Mesodermal cell (in vitro differentiated cells): ENCODE results near the gene TOX2.

Experiments
- H3K27ac ChIP-seq: 2 replicates; pipeline ENCODE4 v1.7.0; 2013; ENCODE audit warnings: mild to moderate bottlenecking, low read depth, low read length, moderate library complexity; ENCODE audit not compliant: severe bottlenecking
- H3K36me3 ChIP-seq: 2 replicates; pipeline ENCODE4 v1.7.1; 2013; ENCODE audit warnings: mild to moderate bottlenecking, low read length, moderate library complexity; ENCODE audit not compliant: control insufficient read depth, insufficient read depth
- H3K4me1 ChIP-seq: one replicate; pipeline ENCODE4 v1.7.1; 2013; ENCODE audit warnings: mild to moderate bottlenecking, low read length; ENCODE audit not compliant: insufficient read depth, control insufficient read depth, poor library complexity, severe bottlenecking
- H3K4me3 ChIP-seq: 2 replicates; pipeline ENCODE4 v1.7.0; 2013; ENCODE audit warnings: low read length, control low read depth, mild to moderate bottlenecking; ENCODE audit not compliant: insufficient read depth, poor library complexity, severe bottlenecking; ENCODE audit errors: extremely low read depth
- H3K9me3 ChIP-seq: 2 replicates; pipeline ENCODE4 v1.7.1; 2013; ENCODE audit warnings: mild to moderate bottlenecking, low read length, moderate library complexity; ENCODE audit not compliant: control insufficient read depth
- WGBS, 2 experiments: methylation state at CpG; one replicate each; pipeline ENCODE4 v1.1.5; 2013; ENCODE audit warnings: missing lambda C conversion rate in 2 of 2; ENCODE audit not compliant: insufficient coverage in 2 of 2; 5-methylcytosine and 5-hydroxymethylcytosine counted together

The TOX2 gene

DNA sequence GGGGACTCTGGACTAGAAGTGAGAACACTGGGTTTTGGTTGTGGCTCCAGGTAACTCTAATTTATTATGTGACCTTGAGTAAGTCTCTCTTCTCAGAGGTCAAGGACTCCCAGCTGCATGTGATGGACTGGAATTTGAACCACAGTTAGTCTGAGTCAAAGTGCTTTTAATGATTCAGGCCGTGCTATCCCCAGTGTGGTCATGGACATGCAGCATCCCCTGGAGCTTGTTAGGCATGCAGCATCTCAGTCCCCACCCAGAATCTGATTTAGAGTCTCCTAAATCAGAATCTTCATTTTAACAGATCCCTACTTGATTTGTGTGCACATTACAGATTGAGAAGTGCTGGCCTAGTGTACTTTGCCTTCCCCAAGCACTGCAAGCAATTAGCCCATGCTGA is 74.2 kb downstream of the TOX2 start:
- Histone ChIP-seq H3K36me3 (no peaks in the 10 kb centered on the region), H3K4me1 (peaks cover 6% of the 10 kb centered on the region), H3K9me3 (no peaks in the 10 kb centered on the region), H3K27ac (no peak overlapping the region), H3K4me3 (no peak overlapping the region)
- WGBS, 2 experiments = 94% methylated on average over 1 of the region's 1 CpG; no CpG with 5 or more reads in 1 of the 2 experiments

GRCh38 chr20:43991261-43991660 is 76.6 kb downstream of the TOX2 start:
- Histone ChIP-seq H3K4me1 (peaks cover 4% of the 10 kb centered on the region), H3K27ac (no peak overlapping the region), H3K9me3 (no peaks in the 10 kb centered on the region), H3K4me3 (no peak overlapping the region), H3K36me3 (no peaks in the 10 kb centered on the region)
- WGBS, 2 experiments = 95 to 96% methylated on average over 2 to 3 of the region's 5 CpGs

- WGBS, 2 experiments = 89 to 92% methylated on average over 10 to 11 of the region's 11 CpGs
Observed at GRCh38 chr20:43991982-43992381, 77.3 kb downstream of the TOX2 start.

GRCh38 chr20:43992885-43993284 is 78.2 kb downstream of the TOX2 start:
- no peaks in the 10 kb centered on the region for H3K9me3 ChIP-seq
- peaks cover 4% of the 10 kb centered on the region for H3K4me1 ChIP-seq
- no peaks in the 10 kb centered on the region for H3K36me3 ChIP-seq
- WGBS, 2 experiments = 97 to 98% methylated on average over 8 of the region's 10 CpGs
- no peak overlapping the region for H3K4me3 ChIP-seq
- no peak overlapping the region for H3K27ac ChIP-seq

More at GRCh38 chr20:43991982-43992381, 77.3 kb downstream of the TOX2 start:
- H3K27ac ChIP-seq = no peak overlapping the region
- H3K36me3 ChIP-seq = no peaks in the 10 kb centered on the region
- H3K4me3 ChIP-seq = no peak overlapping the region
- no peaks in the 10 kb centered on the region for H3K9me3 ChIP-seq
- peaks cover 4% of the 10 kb centered on the region for H3K4me1 ChIP-seq

GRCh38 chr20:43993560-43993959 is 78.9 kb downstream of the TOX2 start:
- WGBS, 2 experiments = 93 to 97% methylated on average over 3 to 4 of the region's 4 CpGs
- Histone ChIP-seq H3K9me3 (no peaks in the 10 kb centered on the region), H3K4me3 (no peak overlapping the region)

DNA sequence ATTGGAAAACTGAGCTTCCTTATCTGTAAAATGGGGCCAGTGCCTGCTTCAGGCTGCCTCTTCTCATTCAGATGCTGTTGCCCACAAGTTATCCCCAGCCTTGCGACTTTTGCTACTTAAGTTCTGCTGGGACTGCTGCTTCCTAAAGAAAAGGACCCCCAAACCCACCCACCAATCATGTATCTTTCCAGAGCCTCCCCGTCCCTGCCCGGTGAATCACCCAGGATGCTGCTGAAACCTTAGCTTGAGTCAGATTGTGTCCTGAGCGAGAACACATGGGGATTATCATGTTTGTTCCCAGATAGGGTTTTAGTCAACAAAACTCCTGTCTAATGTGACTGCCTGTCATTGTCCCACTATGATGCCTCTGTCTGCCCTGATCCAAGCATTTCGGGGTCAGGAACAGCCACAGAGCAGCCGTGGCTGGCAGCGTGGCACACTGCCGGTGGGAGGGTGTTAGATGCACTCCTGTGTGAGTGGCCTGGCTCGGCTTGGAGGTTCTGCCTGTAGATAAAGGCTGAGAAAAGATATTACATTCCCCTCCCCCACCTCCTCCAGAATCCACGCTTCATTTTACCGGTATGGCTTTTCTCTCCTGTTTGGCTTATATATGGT is 79.9 kb downstream of the TOX2 start:
- H3K27ac ChIP-seq = no peak overlapping the region
- WGBS, 2 experiments = 96 to 98% methylated on average over 3 to 6 of the region's 11 CpGs
- H3K9me3 ChIP-seq = no peaks in the 10 kb centered on the region
- no peak overlapping the region for H3K4me3 ChIP-seq
- H3K4me1 ChIP-seq = peaks cover 4% of the 10 kb centered on the region
- no peaks in the 10 kb centered on the region for H3K36me3 ChIP-seq

More at GRCh38 chr20:43993560-43993959, 78.9 kb downstream of the TOX2 start:
- Histone ChIP-seq H3K36me3 (no peaks in the 10 kb centered on the region), H3K27ac (no peak overlapping the region), H3K4me1 (peaks cover 4% of the 10 kb centered on the region)

DNA sequence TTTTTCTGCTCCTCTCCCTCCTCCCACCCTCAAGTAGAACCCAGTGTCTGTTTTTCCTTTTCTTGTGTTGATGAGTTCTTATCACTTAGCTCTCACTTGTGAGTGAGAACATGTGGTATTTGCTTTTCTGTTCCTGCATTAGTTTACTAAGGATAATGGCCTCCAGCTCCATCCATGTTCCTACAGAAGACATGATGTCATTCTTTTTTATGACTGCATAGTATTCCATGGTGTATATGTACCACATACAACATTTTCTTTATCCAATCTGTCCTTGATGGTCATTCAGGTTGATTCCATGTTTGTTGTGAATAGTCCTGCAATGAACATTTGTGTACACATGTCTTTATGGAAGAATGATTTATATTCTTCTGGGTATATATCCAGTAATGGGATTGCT is 81.0 kb downstream of the TOX2 start:
- Histone ChIP-seq H3K4me3 (no peak overlapping the region), H3K4me1 (peaks cover 4% of the 10 kb centered on the region), H3K27ac (no peak overlapping the region), H3K9me3 (no peaks in the 10 kb centered on the region), H3K36me3 (no peaks in the 10 kb centered on the region)

DNA sequence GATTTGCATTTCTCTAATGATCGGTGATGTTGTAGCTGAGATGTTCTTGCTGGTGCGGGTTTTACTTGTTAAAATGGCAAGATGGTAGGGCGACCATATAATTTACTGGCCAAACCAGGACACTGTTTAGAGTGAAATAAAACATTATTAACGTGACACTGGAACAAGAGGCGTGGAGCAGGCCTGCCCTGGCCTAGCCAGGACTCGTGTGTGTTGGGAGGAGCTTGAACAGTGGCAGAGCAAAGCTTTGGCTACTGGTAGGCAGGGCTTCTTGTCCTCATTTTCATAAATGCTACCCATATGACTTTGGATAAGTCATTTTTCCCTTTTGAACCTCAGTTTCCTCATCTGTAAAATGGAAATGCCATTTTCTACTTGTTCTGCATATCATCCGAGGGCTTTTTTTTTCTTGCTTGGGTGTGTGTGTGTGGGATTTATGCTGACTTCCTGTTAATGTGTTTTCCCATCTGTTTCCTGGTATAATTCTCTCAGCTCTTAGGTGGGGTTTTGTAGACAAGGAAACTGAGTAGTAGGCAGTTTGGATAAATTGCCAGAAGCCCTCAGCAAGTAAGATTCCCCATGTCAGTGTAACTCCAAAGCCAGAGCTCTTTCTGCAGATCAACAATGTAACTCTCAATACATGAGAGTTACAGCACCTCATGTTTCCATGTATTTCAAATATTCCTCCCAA is 81.7 kb downstream of the TOX2 start:
- Histone ChIP-seq H3K9me3 (no peaks in the 10 kb centered on the region), H3K36me3 (no peaks in the 10 kb centered on the region), H3K4me1 (peaks cover 4% of the 10 kb centered on the region), H3K4me3 (no peak overlapping the region), H3K27ac (no peak overlapping the region)
- 78 to 89% methylated on average over 5 to 6 of the region's 7 CpGs for WGBS, 2 experiments

- 79 to 86% methylated on average over 4 of the region's 4 CpGs for WGBS, 2 experiments
- no peaks in the 10 kb centered on the region for H3K9me3 ChIP-seq
- no peak overlapping the region for H3K4me3 ChIP-seq
- H3K4me1 ChIP-seq = peaks cover 4% of the 10 kb centered on the region
- no peaks in the 10 kb centered on the region for H3K36me3 ChIP-seq
- H3K27ac ChIP-seq = no peak overlapping the region
Observed at GRCh38 chr20:43999848-44000247, 85.2 kb downstream of the TOX2 start.

DNA sequence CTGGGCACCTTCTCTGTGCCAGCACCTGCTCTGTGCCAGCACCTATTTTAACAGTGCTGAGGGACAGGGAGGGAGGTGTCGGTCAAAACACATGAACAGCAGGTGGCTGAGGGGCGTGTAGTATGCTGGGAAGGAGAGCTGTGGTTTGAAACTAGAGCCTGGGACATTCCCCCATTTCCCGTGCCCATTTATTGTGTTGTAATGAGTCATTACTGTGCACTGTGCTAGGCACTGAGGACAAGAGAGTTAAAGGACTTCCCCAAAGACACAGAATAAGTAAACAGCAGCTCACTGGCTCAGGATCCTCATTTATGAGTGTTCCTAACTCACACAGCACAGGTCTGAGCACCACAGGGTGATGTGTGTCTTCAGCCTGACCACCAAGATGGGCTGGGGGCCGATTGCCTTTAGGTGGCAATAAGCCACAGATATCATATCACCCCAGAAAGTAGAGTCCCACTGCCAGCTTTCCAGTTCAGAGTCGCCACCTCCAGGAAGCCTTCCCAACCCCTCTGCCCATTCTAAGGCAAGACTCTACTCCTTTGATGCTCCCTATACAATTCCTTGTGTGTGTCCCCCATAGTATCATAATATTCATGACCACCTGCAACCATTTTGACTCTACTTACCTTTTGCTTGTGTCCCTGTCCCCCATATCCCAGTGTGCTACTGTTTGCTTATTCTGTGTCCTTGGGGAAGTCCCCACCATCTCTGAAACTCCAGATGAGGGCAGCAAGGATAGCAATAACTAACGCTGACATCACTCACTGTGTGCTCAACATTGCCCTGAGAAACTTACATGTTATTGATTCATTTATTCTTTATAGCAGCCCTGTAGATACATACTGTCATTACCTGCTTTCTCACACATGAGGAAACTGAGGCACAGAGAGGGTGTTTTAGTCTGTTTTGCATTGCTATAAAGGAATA is 87.3 kb downstream of the TOX2 start:
- Histone ChIP-seq H3K4me3 (no peak overlapping the region), H3K9me3 (no peaks in the 10 kb centered on the region)
- WGBS, 2 experiments = 79 to 81% methylated on average over 4 to 5 of the region's 6 CpGs

More for the DNA sequence above, 87.3 kb downstream of the TOX2 start:
- Histone ChIP-seq H3K27ac (no peak overlapping the region), H3K4me1 (no peaks in the 10 kb centered on the region), H3K36me3 (no peaks in the 10 kb centered on the region)
